ENCODE measurements around the gene LMTK3.
"Not testable (repeated sequence)": the region's sequence is repeated elsewhere in the genome, so short reads cannot be mapped to it uniquely, and the experiment has no call there.

LMTK3 gene

GRCh38 chr19:48506138-48506733, 5.4 kb downstream of the LMTK3 start:
- no peak for DNase-seq (ENCODE audit: low read depth)

GRCh38 chr19:48502350-48503018, 9.2 kb downstream of the LMTK3 start:
- DNase-seq (ENCODE audit: low read depth), result peak; percentile 63

GRCh38 chr19:48501494-48502349, 9.9 kb downstream of the LMTK3 start:
- peak; percentile 45 for DNase-seq (ENCODE audit: low read depth)

- no peak for DNase-seq (ENCODE audit: low read depth)
These were observed 10.7 kb downstream of the LMTK3 start for GRCh38 chr19:48500830-48501493.

- DNase-seq (ENCODE audit: low read depth), result no peak
These were observed 12.1 kb downstream of the LMTK3 start for GRCh38 chr19:48499316-48500090.

- no peak for DNase-seq (ENCODE audit: low read depth)
These were observed 12.9 kb downstream of the LMTK3 start for GRCh38 chr19:48498595-48499311.

- DNase-seq (ENCODE audit: low read depth), result no peak
These were observed 13.7 kb downstream of the LMTK3 start for GRCh38 chr19:48497728-48498594.

- DNase-seq (ENCODE audit: low read depth), result no peak
These were observed 14.5 kb downstream of the LMTK3 start for GRCh38 chr19:48496959-48497727.

- no peak for DNase-seq (ENCODE audit: low read depth)
These were observed 16.2 kb downstream of the LMTK3 start for GRCh38 chr19:48495396-48495795.

- no peak for DNase-seq (ENCODE audit: low read depth)
These were observed 17.8 kb downstream of the LMTK3 start for GRCh38 chr19:48493718-48494401.

- peak; percentile 69 for DNase-seq (ENCODE audit: low read depth)
These were observed 18.5 kb downstream of the LMTK3 start for GRCh38 chr19:48492925-48493717.

- no peak for DNase-seq (ENCODE audit: low read depth)
These were observed 19.9 kb downstream of the LMTK3 start for GRCh38 chr19:48491793-48492123.

- peak; percentile 55 for DNase-seq (ENCODE audit: low read depth)
These were observed 20.4 kb downstream of the LMTK3 start for GRCh38 chr19:48490981-48491792.

- peak; percentile 75 for DNase-seq (ENCODE audit: low read depth)
These were observed 21.9 kb downstream of the LMTK3 start for GRCh38 chr19:48489608-48490216.

- DNase-seq (ENCODE audit: low read depth), result not testable (repeated sequence)
These were observed 23.2 kb downstream of the LMTK3 start for GRCh38 chr19:48488478-48488877.

GRCh38 chr19:48487948-48488347, 23.7 kb downstream of the LMTK3 start:
- DNase-seq (ENCODE audit: low read depth), result no peak

- no peak for DNase-seq (ENCODE audit: low read depth)
These were observed 24.1 kb downstream of the LMTK3 start for GRCh38 chr19:48487544-48487943.
